Spleen (tissue), 7 donors: ENCODE data around the gene SEC31B.

ENCODE experiments used
- CTCF ChIP-seq, 11 experiments: fragments of 200-600 bp in 7 of 11; fragments of 450-650 bp in 4 of 11; sonication (generic) in 4 of 11; IDR thresholded peaks in 8 of 11; conservative IDR thresholded peaks in 3 of 11; 1 replicate in 7 of 11; 2 replicates in 4 of 11; pipeline versions ENCODE4 v1.4.0 to v1.8.0; 2016 to 2021; ENCODE audit warnings: antibody characterized with exemption in 11 of 11, inconsistent platforms in 4 of 11, mild to moderate bottlenecking in 1 of 11
- POLR2A ChIP-seq, 3 donors: fragments of 450-650 bp; IDR thresholded peaks; one replicate each; pipeline ENCODE4 v1.5.1; 2017; ENCODE audit warnings: antibody characterized with exemption in 3 of 3, mild to moderate bottlenecking in 1 of 3
- POLR2AphosphoS5 ChIP-seq, 3 donors: sonication (generic); formaldehyde crosslinking; IDR thresholded peaks; one replicate each; pipeline ENCODE4 v1.5.1; 2017; ENCODE audit warnings: antibody characterized with exemption in 3 of 3
- donor health status: DM: no; HTN: no; CAD: no; lungs with moderate emphysema.
- donor health status: DM: no; HTN: no; CAD: no.
- donor health status: DM: no; HTN: no; CAD: no.

- no peak for TF ChIP-seq POLR2A (IDR thresholded peaks at IDR 0.05)
- no peak for TF ChIP-seq CTCF (IDR thresholded peaks at IDR 0.05 in 8 of 11, conservative IDR thresholded peaks at IDR 0.05 in 3 of 11)
- no peak for TF ChIP-seq POLR2AphosphoS5 (IDR thresholded peaks at IDR 0.05)
These were observed 80.9 kb downstream of the SEC31B start for GRCh38 chr10:100438674-100439315.
